ENCODE measurements around the gene ZFYVE19.

- TF ChIP-seq, protein P1, sequence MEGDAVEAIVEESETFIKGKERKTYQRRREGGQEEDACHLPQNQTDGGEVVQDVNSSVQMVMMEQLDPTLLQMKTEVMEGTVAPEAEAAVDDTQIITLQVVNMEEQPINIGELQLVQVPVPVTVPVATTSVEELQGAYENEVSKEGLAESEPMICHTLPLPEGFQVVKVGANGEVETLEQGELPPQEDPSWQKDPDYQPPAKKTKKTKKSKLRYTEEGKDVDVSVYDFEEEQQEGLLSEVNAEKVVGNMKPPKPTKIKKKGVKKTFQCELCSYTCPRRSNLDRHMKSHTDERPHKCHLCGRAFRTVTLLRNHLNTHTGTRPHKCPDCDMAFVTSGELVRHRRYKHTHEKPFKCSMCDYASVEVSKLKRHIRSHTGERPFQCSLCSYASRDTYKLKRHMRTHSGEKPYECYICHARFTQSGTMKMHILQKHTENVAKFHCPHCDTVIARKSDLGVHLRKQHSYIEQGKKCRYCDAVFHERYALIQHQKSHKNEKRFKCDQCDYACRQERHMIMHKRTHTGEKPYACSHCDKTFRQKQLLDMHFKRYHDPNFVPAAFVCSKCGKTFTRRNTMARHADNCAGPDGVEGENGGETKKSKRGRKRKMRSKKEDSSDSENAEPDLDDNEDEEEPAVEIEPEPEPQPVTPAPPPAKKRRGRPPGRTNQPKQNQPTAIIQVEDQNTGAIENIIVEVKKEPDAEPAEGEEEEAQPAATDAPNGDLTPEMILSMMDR (IDR thresholded peaks at IDR 0.05): no peak
- TF ChIP-seq EP300 (IDR thresholded peaks at IDR 0.05) (no peak), POLR2A (IDR thresholded peaks at IDR 0.05) (no peak)
Measured at GRCh38 chr15:40807028-40807887, at the start of gene ZFYVE19, which contains the start of gene DNAJC17.
